PC-3 (cell line): ENCODE data around the gene PGBD5. TPM values are rescaled to one million over a fixed set of nuclear protein-coding genes. Genes with fewer than 3 reads are reported as not detected.

Source experiments
- ATAC-seq: fragments of 200-7000 bp; cut with Tn5 transposase; 2 replicates; pipeline ENCODE4 v1.9.1; 2020; ENCODE audit warnings: mild to moderate bottlenecking, moderate library complexity
- BruUV-seq: library from RNA; stranded (reverse); fragments of 400-500 nt; replicated peaks from 2 replicates; lab custom pipeline; 2021; lab: Mats Ljungman, UMichigan
- CTCF ChIA-PET: fragments of 300-600 bp; sonication (Branson Sonifier 250); formaldehyde crosslinking; loops from one replicate; lab custom pipeline; 2022; ENCODE audit warnings: antibody characterized with exemption; lab: Charles Lee
- POLR2A ChIA-PET: fragments of 300-600 bp; sonication (Branson Sonifier 250); formaldehyde crosslinking; loops from one replicate; lab custom pipeline; 2022; ENCODE audit warnings: antibody characterized with exemption; ENCODE audit not compliant: unreplicated experiment; lab: Charles Lee
- DNase-seq: peaks from one replicate; pipeline ENCODE4 v3.0.0-alpha.2; 2015
- H2AFZ ChIP-seq: fragments of 300-600 bp; sonication (generic); 2 replicates; pipeline ENCODE4 v1.6.0; 2016; ENCODE audit warnings: antibody characterized with exemption, low read length
- H3F3A ChIP-seq: fragments of 300-600 bp; sonication (generic); one replicate; pipeline ENCODE4 v1.6.0; 2017; ENCODE audit warnings: antibody characterized with exemption, low read length, control low read depth, mild to moderate bottlenecking; ENCODE audit not compliant: unreplicated experiment
- H3K27ac ChIP-seq: fragments of 300-600 bp; sonication (generic); 2 replicates; pipeline ENCODE4 v1.5.1; 2016; ENCODE audit warnings: mild to moderate bottlenecking, low read length
- H3K27me3 ChIP-seq: fragments of 300-600 bp; sonication (generic); 2 replicates; pipeline ENCODE4 v1.6.1; 2016; ENCODE audit warnings: low read length, mixed read lengths
- H3K36me3 ChIP-seq: fragments of 300-600 bp; sonication (generic); 2 replicates; pipeline ENCODE4 v1.6.1; 2016; ENCODE audit warnings: low read depth, mixed run types, low read length, mixed read lengths
- H3K4me1 ChIP-seq: fragments of 300-600 bp; sonication (generic); 2 replicates; pipeline ENCODE4 v1.5.1; 2016; ENCODE audit warnings: low read length; ENCODE audit not compliant: insufficient read depth
- H3K4me2 ChIP-seq: fragments of 300-600 bp; sonication (generic); 2 replicates; pipeline ENCODE4 v1.6.0; 2016; ENCODE audit warnings: low read length
- H3K4me3 ChIP-seq: fragments of 300-600 bp; sonication (generic); 2 replicates; pipeline ENCODE4 v1.5.1; 2016; ENCODE audit warnings: mild to moderate bottlenecking, low read length, mixed read lengths
- H3K79me2 ChIP-seq: fragments of 300-600 bp; sonication (generic); 2 replicates; pipeline ENCODE4 v1.6.1; 2017; ENCODE audit warnings: low read length, mixed read lengths
- H3K9ac ChIP-seq: fragments of 300-600 bp; sonication (generic); 2 replicates; pipeline ENCODE4 v1.6.0; 2016; ENCODE audit warnings: mild to moderate bottlenecking, low read length
- H3K9me2 ChIP-seq: fragments of 300-600 bp; sonication (generic); replicated peaks from 2 replicates; pipeline ENCODE4 v1.6.1; 2016; ENCODE audit warnings: mixed run types, low read length, mixed read lengths
- H3K9me3 ChIP-seq: fragments of 300-600 bp; sonication (generic); 2 replicates; pipeline ENCODE4 v1.6.1; 2016; ENCODE audit warnings: low read length, mixed read lengths
- H4K20me1 ChIP-seq: fragments of 300-600 bp; sonication (generic); 2 replicates; pipeline ENCODE4 v1.6.1; 2016; ENCODE audit warnings: low read length, mixed read lengths
- EZH2 ChIP-seq: fragments of 300-600 bp; sonication (generic); IDR thresholded peaks from one replicate; pipeline ENCODE4 v1.6.1; 2017; ENCODE audit warnings: antibody characterized with exemption, mild to moderate bottlenecking, low read length; ENCODE audit not compliant: unreplicated experiment
- EZH2phosphoT487 ChIP-seq: fragments of 300-600 bp; sonication (generic); IDR thresholded peaks from 2 replicates; pipeline ENCODE4 v1.6.1; 2018; ENCODE audit warnings: mild to moderate bottlenecking, antibody characterized with exemption, low read length, borderline replicate concordance
- intact Hi-C: fragments of 100-400 bp; cut with micrococcal nuclease; formaldehyde crosslinking; loops from 2 replicates; pipeline ENCODE4 v1.9.0; 2023
- total RNA-seq: library from RNA; depleted of rRNA; stranded (reverse); fragments of >200 nt; gene quantifications from 2 replicates; pipeline ENCODE4 v1.2.3, GENCODE V29; 2014
- TF ChIP-seq, protein P1 (sequence below): fragments of 300-600 bp; sonication (generic); conservative IDR thresholded peaks from 2 replicates; pipeline ENCODE4 v1.5.1; 2017; ENCODE audit warnings: antibody characterized with exemption, low read depth, mild to moderate bottlenecking, low read length

Gene PGBD5
- total RNA-seq, 1 experiment from 2014 or later: under 0.01 TPM

- H2AFZ ChIP-seq: no peak overlapping the region
- CTCF ChIA-PET: no interaction called here
Measured at GRCh38 chr1:230401763-230402294, 24.3 kb downstream of the PGBD5 start.

DNA sequence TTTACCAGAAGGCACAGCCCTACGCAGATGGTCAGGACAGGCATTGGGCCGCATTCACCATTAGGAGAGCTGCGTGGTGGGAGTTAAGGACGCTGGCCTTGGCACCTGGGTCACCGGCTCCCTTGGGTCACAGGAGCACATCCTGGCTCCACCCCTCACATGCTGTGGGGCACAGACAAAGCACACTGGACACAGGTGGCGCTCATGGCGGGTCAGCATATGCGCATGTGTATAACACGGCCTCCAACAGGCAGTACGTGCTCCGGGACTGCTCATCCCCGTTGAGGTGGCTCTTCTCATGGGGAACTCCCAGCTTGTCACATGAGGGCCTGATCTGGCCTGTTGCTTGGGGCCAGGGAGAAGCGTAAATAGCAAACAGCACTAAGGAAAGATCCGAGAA is 25.0 kb downstream of the PGBD5 start:
- H3K9me3 ChIP-seq: no peaks in the 10 kb centered on the region
- H2AFZ ChIP-seq: no peak overlapping the region
- no peaks in the 10 kb centered on the region for H3K36me3 ChIP-seq
- intact Hi-C loops: no loop called here
- BruUV-seq: no TSS peak
- no peak overlapping the region for H3K4me2 ChIP-seq
- no peaks in the 10 kb centered on the region for H3F3A ChIP-seq
- no peak for ATAC-seq
- no peaks in the 10 kb centered on the region for H3K9me2 ChIP-seq
- no peak overlapping the region for H3K4me3 ChIP-seq
- no peak for DNase-seq
- TF ChIP-seq EZH2phosphoT487 (no peak), EZH2 (no peak)
- TF ChIP-seq, protein P1, sequence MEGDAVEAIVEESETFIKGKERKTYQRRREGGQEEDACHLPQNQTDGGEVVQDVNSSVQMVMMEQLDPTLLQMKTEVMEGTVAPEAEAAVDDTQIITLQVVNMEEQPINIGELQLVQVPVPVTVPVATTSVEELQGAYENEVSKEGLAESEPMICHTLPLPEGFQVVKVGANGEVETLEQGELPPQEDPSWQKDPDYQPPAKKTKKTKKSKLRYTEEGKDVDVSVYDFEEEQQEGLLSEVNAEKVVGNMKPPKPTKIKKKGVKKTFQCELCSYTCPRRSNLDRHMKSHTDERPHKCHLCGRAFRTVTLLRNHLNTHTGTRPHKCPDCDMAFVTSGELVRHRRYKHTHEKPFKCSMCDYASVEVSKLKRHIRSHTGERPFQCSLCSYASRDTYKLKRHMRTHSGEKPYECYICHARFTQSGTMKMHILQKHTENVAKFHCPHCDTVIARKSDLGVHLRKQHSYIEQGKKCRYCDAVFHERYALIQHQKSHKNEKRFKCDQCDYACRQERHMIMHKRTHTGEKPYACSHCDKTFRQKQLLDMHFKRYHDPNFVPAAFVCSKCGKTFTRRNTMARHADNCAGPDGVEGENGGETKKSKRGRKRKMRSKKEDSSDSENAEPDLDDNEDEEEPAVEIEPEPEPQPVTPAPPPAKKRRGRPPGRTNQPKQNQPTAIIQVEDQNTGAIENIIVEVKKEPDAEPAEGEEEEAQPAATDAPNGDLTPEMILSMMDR: no peak
- H3K4me1 ChIP-seq: no peaks in the 10 kb centered on the region
- no peaks in the 10 kb centered on the region for H4K20me1 ChIP-seq
- H3K79me2 ChIP-seq: no peaks in the 10 kb centered on the region
- peaks cover 47% of the 10 kb centered on the region for H3K27me3 ChIP-seq
- CTCF ChIA-PET: no interaction called here
- no peak overlapping the region for H3K9ac ChIP-seq
- no peak overlapping the region for H3K27ac ChIP-seq
- POLR2A ChIA-PET: no interaction called here

More at GRCh38 chr1:230401763-230402294, 24.3 kb downstream of the PGBD5 start:
- no peak overlapping the region for H3K9ac ChIP-seq
- TF ChIP-seq EZH2phosphoT487: no peak
- TF ChIP-seq, protein P1: no peak
- TF ChIP-seq EZH2: no peak
- H3K36me3 ChIP-seq: no peaks in the 10 kb centered on the region
- ATAC-seq (no peak), DNase-seq (no peak)
- no peaks in the 10 kb centered on the region for H3K4me1 ChIP-seq
- H4K20me1 ChIP-seq: no peaks in the 10 kb centered on the region
- no peaks in the 10 kb centered on the region for H3K9me3 ChIP-seq
- no peak overlapping the region for H3K27ac ChIP-seq
- H3K27me3 ChIP-seq: peaks cover 42% of the 10 kb centered on the region
- no peaks in the 10 kb centered on the region for H3K9me2 ChIP-seq
- H3F3A ChIP-seq: no peaks in the 10 kb centered on the region
- no peak overlapping the region for H3K4me3 ChIP-seq
- POLR2A ChIA-PET: interaction anchor here (0.6 kb wide), 1 partner anchor 131 kb away, joined by 3 read pairs; no protein-coding TSS in a partner anchor
- BruUV-seq: no TSS peak
- intact Hi-C loops: no loop called here
- H3K4me2 ChIP-seq: no peak overlapping the region
- no peaks in the 10 kb centered on the region for H3K79me2 ChIP-seq

DNA sequence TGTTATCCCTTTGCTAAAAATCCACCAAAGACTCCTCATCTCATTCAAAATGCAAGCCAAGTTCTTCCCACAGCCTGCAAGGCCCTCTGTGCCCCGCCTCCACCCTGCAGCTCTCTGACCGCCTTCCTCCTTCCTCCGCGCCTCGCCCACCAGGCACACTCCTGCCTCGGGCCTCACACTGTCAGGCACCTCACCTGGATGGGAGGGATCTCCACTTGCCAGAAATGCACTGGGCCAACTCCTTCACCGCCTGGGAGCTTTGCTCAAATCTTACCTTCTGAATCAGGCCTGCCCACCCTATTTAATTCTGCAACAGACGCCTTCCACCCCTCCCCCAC is 26.2 kb downstream of the PGBD5 start:
- intact Hi-C loops: no loop called here
- Histone ChIP-seq H3K4me3 (no peak overlapping the region), H3K4me1 (no peaks in the 10 kb centered on the region), H3K9ac (no peak overlapping the region), H3K36me3 (no peaks in the 10 kb centered on the region), H3K9me3 (no peaks in the 10 kb centered on the region), H3F3A (no peaks in the 10 kb centered on the region), H3K4me2 (no peak overlapping the region), H3K79me2 (no peaks in the 10 kb centered on the region), H3K27me3 (peaks cover 47% of the 10 kb centered on the region), H2AFZ (no peak overlapping the region), H3K27ac (no peak overlapping the region), H4K20me1 (no peaks in the 10 kb centered on the region), H3K9me2 (no peaks in the 10 kb centered on the region)
- no peak for ATAC-seq
- BruUV-seq: no TSS peak
- TF ChIP-seq, protein P1: no peak
- TF ChIP-seq EZH2: no peak
- TF ChIP-seq EZH2phosphoT487: no peak
- ChIA-PET POLR2A (no interaction called here), CTCF (no interaction called here)
- no peak for DNase-seq
